H9 (cell line): Measurements from ENCODE around the gene WDR73. TPM values are rescaled to one million over a fixed set of nuclear protein-coding genes. Genes with fewer than 3 reads are reported as not detected.

Experiments used
- DNase-seq: peaks from one replicate; pipeline ENCODE4 v3.0.0-alpha.2; 2017
- H2AFZ ChIP-seq: one replicate; pipeline ENCODE4 v1.6.1; 2013; ENCODE audit warnings: mild to moderate bottlenecking, low read length, control low read depth, moderate library complexity
- H2AK5ac ChIP-seq: 2 replicates; pipeline ENCODE4 v1.6.1; 2013; ENCODE audit warnings: low read length, control low read depth, mixed read lengths; ENCODE audit not compliant: insufficient read length
- H2BK120ac ChIP-seq: one replicate; pipeline ENCODE4 v1.6.1; 2013; ENCODE audit warnings: low read depth, mild to moderate bottlenecking, low read length, control low read depth, inconsistent platforms; ENCODE audit not compliant: poor library complexity, severe bottlenecking
- H2BK12ac ChIP-seq: 2 replicates; pipeline ENCODE4 v1.6.1; 2013; ENCODE audit warnings: low read length, control low read depth, mixed read lengths, low read depth; ENCODE audit not compliant: insufficient read length
- H2BK15ac ChIP-seq: 2 replicates; pipeline ENCODE4 v1.6.1; 2013; ENCODE audit warnings: low read depth, low read length, control low read depth
- H2BK20ac ChIP-seq: one replicate; pipeline ENCODE4 v1.6.1; 2013; ENCODE audit warnings: low read depth, mild to moderate bottlenecking, low read length, control low read depth, inconsistent platforms; ENCODE audit not compliant: poor library complexity, severe bottlenecking
- H2BK5ac ChIP-seq: 2 replicates; pipeline ENCODE4 v1.6.1; 2013; ENCODE audit warnings: low read length, control low read depth, mixed read lengths; ENCODE audit not compliant: insufficient read length
- H3K14ac ChIP-seq: 2 replicates; pipeline ENCODE4 v1.6.1; 2013; ENCODE audit warnings: low read length, control low read depth; ENCODE audit not compliant: insufficient read depth
- H3K18ac ChIP-seq: 2 replicates; pipeline ENCODE4 v1.6.1; 2013; ENCODE audit warnings: low read depth, mild to moderate bottlenecking, mixed read lengths, low read length, control low read depth; ENCODE audit not compliant: insufficient read length
- H3K23ac ChIP-seq: 2 replicates; pipeline ENCODE4 v1.6.1; 2013; ENCODE audit warnings: low read length, control low read depth, mixed read lengths, low read depth; ENCODE audit not compliant: insufficient read length
- H3K23me2 ChIP-seq: 2 replicates; pipeline ENCODE4 v1.6.1; 2013; ENCODE audit warnings: low read depth, mild to moderate bottlenecking, mixed read lengths, low read length, control low read depth; ENCODE audit not compliant: insufficient read length, poor library complexity, severe bottlenecking
- H3K27ac ChIP-seq: 2 replicates; pipeline ENCODE4 v1.5.1; 2013; ENCODE audit warnings: low read length, control low read depth, mixed read lengths, low read depth; ENCODE audit not compliant: insufficient read length
- H3K27me3 ChIP-seq: 2 replicates; pipeline ENCODE4 v1.6.1; 2013; ENCODE audit warnings: low read length, control low read depth, inconsistent platforms; ENCODE audit not compliant: insufficient read depth
- H3K4ac ChIP-seq: 2 replicates; pipeline ENCODE4 v1.6.1; 2013; ENCODE audit warnings: low read depth, mild to moderate bottlenecking, control low read depth, inconsistent platforms, low read length, moderate library complexity
- H3K4me1 ChIP-seq: 2 replicates; pipeline ENCODE4 v1.6.1; 2013; ENCODE audit warnings: low read length, control low read depth, inconsistent platforms; ENCODE audit not compliant: insufficient read depth
- H3K4me2 ChIP-seq: 2 replicates; pipeline ENCODE4 v1.6.1; 2013; ENCODE audit warnings: low read length, control low read depth, mixed read lengths; ENCODE audit not compliant: insufficient read length, insufficient read depth
- H3K56ac ChIP-seq: 2 replicates; pipeline ENCODE4 v1.6.1; 2013; ENCODE audit warnings: low read depth, mild to moderate bottlenecking, mixed read lengths, low read length, control low read depth; ENCODE audit not compliant: insufficient read length
- H3K79me1 ChIP-seq: 2 replicates; pipeline ENCODE4 v1.6.1; 2013; ENCODE audit warnings: low read depth, mild to moderate bottlenecking, moderate library complexity, low read length, control low read depth, inconsistent platforms; ENCODE audit not compliant: insufficient read depth, poor library complexity, severe bottlenecking
- H3K79me2 ChIP-seq: 2 replicates; pipeline ENCODE4 v1.6.1; 2013; ENCODE audit warnings: low read length, control low read depth, inconsistent platforms; ENCODE audit not compliant: insufficient read depth
- H3K9ac ChIP-seq: 2 replicates; pipeline ENCODE4 v1.6.1; 2013; ENCODE audit warnings: low read length, control low read depth, mixed read lengths; ENCODE audit not compliant: insufficient read length; ENCODE audit errors: extremely low read depth
- H3K9me3 ChIP-seq: one replicate; pipeline ENCODE4 v1.6.1; 2013; ENCODE audit warnings: low read depth, low read length, inconsistent platforms; ENCODE audit not compliant: control insufficient read depth
- H3T11ph ChIP-seq: one replicate; pipeline ENCODE4 v1.6.1; 2013; ENCODE audit warnings: mild to moderate bottlenecking, low read length, control low read depth, inconsistent platforms
- H4K20me1 ChIP-seq: one replicate; pipeline ENCODE4 v1.6.1; 2013; ENCODE audit not compliant: control insufficient read depth, insufficient read length, insufficient read depth
- H4K5ac ChIP-seq: 2 replicates; pipeline ENCODE4 v1.6.1; 2013; ENCODE audit warnings: low read depth, mild to moderate bottlenecking, mixed read lengths, low read length, control low read depth; ENCODE audit not compliant: insufficient read length
- H4K8ac ChIP-seq: replicated peaks from 2 replicates; pipeline ENCODE4 v1.6.1; 2013; ENCODE audit warnings: low read length, control low read depth, mixed read lengths, low read depth; ENCODE audit not compliant: insufficient read length
- H4K91ac ChIP-seq: 2 replicates; pipeline ENCODE4 v1.6.1; 2013; ENCODE audit warnings: low read depth, mild to moderate bottlenecking, moderate library complexity, mixed read lengths, low read length, control low read depth; ENCODE audit not compliant: insufficient read length
- H3K27ac Mint-ChIP-seq, 3 experiments: 2 replicates in 2 of 3; 3 replicates in 1 of 3; pipeline ENCODE4 v1.8.0; 2020 to 2021; ENCODE audit warnings: mixed read lengths in 3 of 3, mild to moderate bottlenecking in 1 of 3, moderate library complexity in 1 of 3
- H3K27me3 Mint-ChIP-seq: 2 replicates; pipeline ENCODE4 v1.8.0; 2021; ENCODE audit warnings: low read depth, mild to moderate bottlenecking, moderate library complexity, mixed read lengths
- H3K36me3 Mint-ChIP-seq, 3 experiments: 2 replicates in 2 of 3; 3 replicates in 1 of 3; pipeline ENCODE4 v1.8.0; 2020 to 2021; ENCODE audit warnings: low read depth in 3 of 3, mixed read lengths in 3 of 3; ENCODE audit not compliant: insufficient read depth in 1 of 3
- H3K4me1 Mint-ChIP-seq, 2 experiments: 2 replicates each; pipeline ENCODE4 v1.8.0; 2020; ENCODE audit warnings: mixed read lengths in 2 of 2
- H3K4me3 Mint-ChIP-seq, 2 experiments: 2 replicates in 1 of 2; 3 replicates in 1 of 2; pipeline ENCODE4 v1.8.0; 2020 to 2021; ENCODE audit warnings: mild to moderate bottlenecking in 2 of 2, mixed read lengths in 2 of 2, moderate library complexity in 1 of 2
- H3K9me3 Mint-ChIP-seq, 2 experiments: 2 replicates in 1 of 2; 3 replicates in 1 of 2; pipeline ENCODE4 v1.8.0; 2020; ENCODE audit warnings: mild to moderate bottlenecking in 2 of 2, mixed read lengths in 2 of 2, moderate library complexity in 1 of 2
- WGBS: extraction: QIAGEN DNeasy Blood & Tissue Kit; methylation state at CpG from one replicate; pipeline ENCODE4 v1.1.7; 2013; ENCODE audit warnings: missing lambda C conversion rate, low lambda C conversion rate, mixed read lengths; ENCODE audit not compliant: insufficient read length; ENCODE audit errors: extremely low coverage; 5-methylcytosine and 5-hydroxymethylcytosine counted together
- total RNA-seq: library from RNA; stranded (reverse); gene quantifications from 2 replicates; pipeline ENCODE4 v1.2.1, GENCODE V29; 2021
- TF ChIP-seq, protein P1 (sequence below): fragments of 200-600 bp; sonication (generic); conservative IDR thresholded peaks from 3 replicates; pipeline ENCODE4 v1.8.0; 2021; ENCODE audit warnings: antibody characterized with exemption, mild to moderate bottlenecking

Gene WDR73
- total RNA-seq, 1 experiment from 2014 or later = 41.6 TPM

DNA sequence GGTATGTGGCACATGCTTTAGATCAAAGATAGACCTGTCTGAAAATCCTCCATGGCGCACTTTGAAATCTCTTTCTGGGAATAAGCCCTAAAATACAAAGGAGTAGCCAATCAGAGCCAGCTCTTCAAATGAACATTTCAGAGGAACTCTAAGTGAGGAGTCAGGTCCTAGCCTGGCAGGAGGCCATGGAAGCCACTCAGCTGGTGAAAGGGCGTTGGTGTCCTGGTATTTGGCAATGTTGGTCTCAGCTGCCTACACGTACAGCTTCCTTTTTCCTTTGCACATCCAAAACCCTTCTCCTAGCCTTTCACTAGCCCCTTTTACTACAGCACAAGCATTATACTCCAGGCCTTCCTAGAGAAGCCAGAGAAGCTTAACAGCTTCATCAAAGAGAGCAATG, 5.5 kb downstream of the WDR73 start:
- no peak overlapping the region for H2BK5ac ChIP-seq
- H3K4me2 ChIP-seq = no peak overlapping the region
- H2AK5ac ChIP-seq = no peak overlapping the region
- H2BK12ac ChIP-seq = no peak overlapping the region
- Mint-ChIP-seq H3K4me3 (no peak overlapping the region), H3K27ac (no peak overlapping the region), H3K36me3 (peaks cover 36 to 82% (median 62%) of the 10 kb centered on the region in 3 experiments), H3K4me1 (peaks cover 3% of the 10 kb centered on the region in 2 experiments; a peak in 2 of 4 replicates), H3K9me3 (no peaks in the 10 kb centered on the region), H3K27me3 (no peaks in the 10 kb centered on the region)
- H3K23ac ChIP-seq = no peak overlapping the region
- no peak overlapping the region for H4K5ac ChIP-seq
- H3K9ac ChIP-seq = no peak overlapping the region
- H3K79me2 ChIP-seq = no peaks in the 10 kb centered on the region
- no CpG with 5 or more reads among the region's 3 CpGs for WGBS
- H3K56ac ChIP-seq = no peak overlapping the region
- DNase-seq = no peak
- H3K4ac ChIP-seq = no peak overlapping the region
- no peak overlapping the region for H2BK20ac ChIP-seq
- no peak overlapping the region for H3T11ph ChIP-seq
- H2BK15ac ChIP-seq = no peak overlapping the region
- H3K27ac ChIP-seq = no peak overlapping the region
- H3K23me2 ChIP-seq = peaks cover 2% of the 10 kb centered on the region
- H3K9me3 ChIP-seq = no peaks in the 10 kb centered on the region
- H2BK120ac ChIP-seq = no peak overlapping the region
- TF ChIP-seq, protein P1, sequence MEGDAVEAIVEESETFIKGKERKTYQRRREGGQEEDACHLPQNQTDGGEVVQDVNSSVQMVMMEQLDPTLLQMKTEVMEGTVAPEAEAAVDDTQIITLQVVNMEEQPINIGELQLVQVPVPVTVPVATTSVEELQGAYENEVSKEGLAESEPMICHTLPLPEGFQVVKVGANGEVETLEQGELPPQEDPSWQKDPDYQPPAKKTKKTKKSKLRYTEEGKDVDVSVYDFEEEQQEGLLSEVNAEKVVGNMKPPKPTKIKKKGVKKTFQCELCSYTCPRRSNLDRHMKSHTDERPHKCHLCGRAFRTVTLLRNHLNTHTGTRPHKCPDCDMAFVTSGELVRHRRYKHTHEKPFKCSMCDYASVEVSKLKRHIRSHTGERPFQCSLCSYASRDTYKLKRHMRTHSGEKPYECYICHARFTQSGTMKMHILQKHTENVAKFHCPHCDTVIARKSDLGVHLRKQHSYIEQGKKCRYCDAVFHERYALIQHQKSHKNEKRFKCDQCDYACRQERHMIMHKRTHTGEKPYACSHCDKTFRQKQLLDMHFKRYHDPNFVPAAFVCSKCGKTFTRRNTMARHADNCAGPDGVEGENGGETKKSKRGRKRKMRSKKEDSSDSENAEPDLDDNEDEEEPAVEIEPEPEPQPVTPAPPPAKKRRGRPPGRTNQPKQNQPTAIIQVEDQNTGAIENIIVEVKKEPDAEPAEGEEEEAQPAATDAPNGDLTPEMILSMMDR = no peak
- no peak overlapping the region for H4K8ac ChIP-seq
- H3K79me1 ChIP-seq = no peaks in the 10 kb centered on the region
- no peaks in the 10 kb centered on the region for H4K20me1 ChIP-seq
- H3K18ac ChIP-seq = no peak overlapping the region
- no peaks in the 10 kb centered on the region for H3K4me1 ChIP-seq
- H3K27me3 ChIP-seq = no peaks in the 10 kb centered on the region
- H2AFZ ChIP-seq = no peak overlapping the region
- H4K91ac ChIP-seq = no peak overlapping the region
- H3K14ac ChIP-seq = no peak overlapping the region
